ENCODE results near the gene KCTD4.

KCTD4 gene

GRCh38 chr13:45205124-45205523 is 4.3 kb upstream of the KCTD4 start:
- no peak overlapping the region for H3K4me3 ChIP-seq (ENCODE audit: low read depth, low read length)
- DNase-seq (ENCODE audit: low read depth): no peak
- no peak for TF ChIP-seq CTCF (conservative IDR thresholded peaks at IDR 0.05; ENCODE audit: low read depth, low read length)

- no peak for DNase-seq (ENCODE audit: low read depth)
- no peak for TF ChIP-seq CTCF (conservative IDR thresholded peaks at IDR 0.05; ENCODE audit: low read depth, low read length)
- H3K4me3 ChIP-seq (ENCODE audit: low read depth, low read length): no peak overlapping the region
Measured at GRCh38 chr13:45199711-45200110, 1.1 kb downstream of the KCTD4 start.

- no peak overlapping the region for H3K4me3 ChIP-seq (ENCODE audit: low read depth, low read length)
- peak; percentile 54 for DNase-seq (ENCODE audit: low read depth)
- no peak for TF ChIP-seq CTCF (conservative IDR thresholded peaks at IDR 0.05; ENCODE audit: low read depth, low read length)
Measured at GRCh38 chr13:45198924-45199323, 1.9 kb downstream of the KCTD4 start.

GRCh38 chr13:45198041-45198440 is 2.8 kb downstream of the KCTD4 start:
- no peak overlapping the region for H3K4me3 ChIP-seq (ENCODE audit: low read depth, low read length)
- TF ChIP-seq CTCF (conservative IDR thresholded peaks at IDR 0.05; ENCODE audit: low read depth, low read length): no peak
- DNase-seq (ENCODE audit: low read depth): no peak

- peak; percentile 75 for DNase-seq (ENCODE audit: low read depth)
- TF ChIP-seq CTCF (conservative IDR thresholded peaks at IDR 0.05; ENCODE audit: low read depth, low read length): no peak
- H3K4me3 ChIP-seq (ENCODE audit: low read depth, low read length): no peak overlapping the region
Measured at GRCh38 chr13:45196622-45197021, 4.2 kb downstream of the KCTD4 start.

- H3K4me3 ChIP-seq (ENCODE audit: low read depth, low read length): no peak overlapping the region
- peak; percentile 48 for DNase-seq (ENCODE audit: low read depth)
- TF ChIP-seq CTCF (conservative IDR thresholded peaks at IDR 0.05; ENCODE audit: low read depth, low read length): no peak
Measured at GRCh38 chr13:45196096-45196495, 4.7 kb downstream of the KCTD4 start.

- no peak for DNase-seq (ENCODE audit: low read depth)
- H3K4me3 ChIP-seq (ENCODE audit: low read depth, low read length): no peak overlapping the region
- TF ChIP-seq CTCF (conservative IDR thresholded peaks at IDR 0.05; ENCODE audit: low read depth, low read length): no peak
Measured at GRCh38 chr13:45195421-45195820, 5.4 kb downstream of the KCTD4 start.

Data from choroid plexus epithelial cell (primary cell).